ENCODE data around the gene ACSF3.
"Not testable (repeated sequence)": the region's sequence is repeated elsewhere in the genome, so short reads cannot be mapped to it uniquely, and the experiment has no call there.

ACSF3 gene

DNA sequence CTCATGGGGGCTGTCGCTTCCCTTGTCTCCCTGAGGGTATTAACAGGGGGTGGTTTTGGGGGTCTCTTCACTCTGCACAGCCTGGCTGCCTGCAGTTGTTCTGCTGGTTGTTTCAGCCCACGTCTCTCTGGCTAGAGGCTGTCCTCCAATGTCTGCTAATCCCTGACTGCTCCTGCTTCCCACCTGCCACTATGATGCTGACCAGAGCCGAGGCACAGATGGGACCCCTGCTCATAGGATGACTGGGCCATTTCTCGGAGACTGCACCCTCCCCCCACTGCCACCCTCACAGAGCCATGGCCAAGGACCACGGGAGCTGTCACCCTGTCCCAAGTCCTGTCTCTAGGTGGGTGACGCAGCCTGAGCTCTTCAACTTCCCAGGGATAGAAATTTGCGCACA, 1.6 kb upstream of the ACSF3 start:
- H3K27me3 ChIP-seq (ENCODE audit: insufficient read depth, low read length): peaks cover 56% of the 10 kb centered on the region

DNA sequence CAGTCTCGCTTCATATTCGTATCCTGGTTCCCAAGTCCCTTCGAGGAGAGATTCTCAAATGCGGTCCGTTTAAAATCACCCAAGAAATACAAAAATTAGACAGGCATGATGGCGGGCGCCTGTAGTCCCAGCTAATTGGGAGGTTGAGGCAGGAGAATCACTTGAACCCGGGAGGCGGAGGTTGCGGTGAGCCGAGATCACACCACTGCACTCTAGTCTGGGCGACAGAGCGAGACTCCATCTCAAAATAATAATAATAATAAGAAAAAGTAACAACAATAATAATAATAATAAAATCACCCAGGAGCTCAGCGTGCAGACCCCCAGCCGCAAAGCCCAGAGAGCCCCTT, 425 bp upstream of the ACSF3 start:
- H3K27ac ChIP-seq (ENCODE audit: low read length); H3K9me3 ChIP-seq (ENCODE audit: insufficient read depth, low read depth, low read length); H3K9ac ChIP-seq (ENCODE audit: low read depth, low read length); H3K36me3 ChIP-seq (ENCODE audit: insufficient read depth, low read depth, low read length): not testable (repeated sequence)
- H3K27me3 ChIP-seq (ENCODE audit: insufficient read depth, low read length): peaks cover 56% of the 10 kb centered on the region
- peak overlapping the region; percentile 72; the same call in 1 of the 2 replicates for H3K4me3 ChIP-seq (ENCODE audit: low read length)
- peaks cover 11% of the 10 kb centered on the region for H3K4me1 ChIP-seq (ENCODE audit: insufficient read depth, low read length)

More for the DNA sequence above, 1.6 kb upstream of the ACSF3 start:
- no peak overlapping the region for H3K9ac ChIP-seq (ENCODE audit: low read depth, low read length)
- H3K4me1 ChIP-seq (ENCODE audit: insufficient read depth, low read length): peaks cover 11% of the 10 kb centered on the region
- no peak overlapping the region for H3K27ac ChIP-seq (ENCODE audit: low read length)
- H3K9me3 ChIP-seq (ENCODE audit: insufficient read depth, low read depth, low read length): no peaks in the 10 kb centered on the region
- H3K4me3 ChIP-seq (ENCODE audit: low read length): no peak overlapping the region
- no peaks in the 10 kb centered on the region for H3K36me3 ChIP-seq (ENCODE audit: insufficient read depth, low read depth, low read length)

DNA sequence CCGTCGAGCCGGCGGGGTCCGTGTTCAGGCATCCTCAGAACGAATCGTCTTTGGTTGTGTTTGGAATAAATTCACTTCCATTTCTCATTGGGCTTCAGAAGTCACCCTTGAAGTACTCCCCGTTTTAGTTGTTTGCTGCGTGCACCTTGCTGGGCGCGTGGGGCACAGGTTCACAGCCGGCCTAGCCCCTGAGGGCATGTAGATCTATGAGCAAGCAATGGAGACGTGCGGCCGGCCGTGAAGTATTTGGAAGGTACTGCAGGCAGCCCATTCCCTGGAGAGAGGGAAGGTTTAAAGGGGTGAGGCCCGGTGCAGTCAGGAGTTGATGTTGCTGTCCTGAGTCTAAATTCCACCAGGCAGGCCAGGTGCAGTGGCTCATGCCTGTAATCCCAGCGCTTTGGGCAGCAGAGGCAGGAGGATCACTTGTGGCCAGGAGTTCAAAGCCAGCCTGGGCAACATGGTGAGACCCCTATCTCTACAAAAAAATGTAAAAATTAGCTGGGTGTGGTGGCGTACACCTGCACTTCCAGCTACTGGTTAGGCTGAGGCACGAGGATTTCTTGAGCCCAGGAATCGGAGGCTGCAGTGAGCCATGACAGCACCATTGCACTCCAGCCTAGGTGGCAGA, 714 bp downstream of the ACSF3 start:
- Histone ChIP-seq H3K9ac (ENCODE audit: low read depth, low read length) (peak overlapping the region; percentile 70; the same call in 1 of the 2 replicates), H3K27me3 (ENCODE audit: insufficient read depth, low read length) (peaks cover 50% of the 10 kb centered on the region), H3K27ac (ENCODE audit: low read length) (no peak overlapping the region), H3K4me1 (ENCODE audit: insufficient read depth, low read length) (peaks cover 11% of the 10 kb centered on the region), H3K9me3 (ENCODE audit: insufficient read depth, low read depth, low read length) (no peaks in the 10 kb centered on the region), H3K4me3 (ENCODE audit: low read length) (peak overlapping the region; percentile 72), H3K36me3 (ENCODE audit: insufficient read depth, low read depth, low read length) (no peaks in the 10 kb centered on the region)

DNA sequence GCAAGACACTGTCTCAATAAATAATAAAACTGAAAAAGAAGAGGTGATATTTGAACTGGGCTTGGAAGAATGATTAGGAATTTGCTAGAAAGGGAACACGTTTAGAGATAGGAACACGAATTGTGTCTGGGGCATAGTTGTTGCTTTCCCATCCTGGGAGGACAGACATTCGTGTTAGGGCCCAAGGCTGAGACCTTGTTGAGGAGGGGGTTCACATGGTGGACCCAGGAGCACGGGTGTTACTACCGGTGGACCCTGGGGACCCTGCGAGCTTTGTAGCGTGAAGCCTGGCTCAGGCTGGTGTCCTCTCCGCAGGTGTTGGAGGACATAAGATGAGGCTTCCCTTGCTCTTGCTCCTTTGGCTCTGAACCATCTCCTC, 1.2 kb downstream of the ACSF3 start:
- Histone ChIP-seq H3K4me1 (ENCODE audit: insufficient read depth, low read length) (peaks cover 11% of the 10 kb centered on the region), H3K9me3 (ENCODE audit: insufficient read depth, low read depth, low read length) (no peaks in the 10 kb centered on the region), H3K27ac (ENCODE audit: low read length) (no peak overlapping the region), H3K27me3 (ENCODE audit: insufficient read depth, low read length) (peaks cover 45% of the 10 kb centered on the region), H3K9ac (ENCODE audit: low read depth, low read length) (peak overlapping the region; percentile 70; the same call in 1 of the 2 replicates), H3K36me3 (ENCODE audit: insufficient read depth, low read depth, low read length) (no peaks in the 10 kb centered on the region), H3K4me3 (ENCODE audit: low read length) (peak overlapping the region; percentile 72)

GRCh38 chr16:89095491-89095951, 1.9 kb downstream of the ACSF3 start:
- no peak overlapping the region for H3K27ac ChIP-seq (ENCODE audit: low read length)
- no peaks in the 10 kb centered on the region for H3K36me3 ChIP-seq (ENCODE audit: insufficient read depth, low read depth, low read length)
- peaks cover 39% of the 10 kb centered on the region for H3K27me3 ChIP-seq (ENCODE audit: insufficient read depth, low read length)
- peaks cover 11% of the 10 kb centered on the region for H3K4me1 ChIP-seq (ENCODE audit: insufficient read depth, low read length)
- H3K9me3 ChIP-seq (ENCODE audit: insufficient read depth, low read depth, low read length): no peaks in the 10 kb centered on the region
- H3K9ac ChIP-seq (ENCODE audit: low read depth, low read length): peak overlapping the region; percentile 13; the same call in 1 of the 2 replicates
- peak overlapping the region; percentile 72; the same call in 1 of the 2 replicates for H3K4me3 ChIP-seq (ENCODE audit: low read length)

- Histone ChIP-seq H3K9me3 (ENCODE audit: insufficient read depth, low read depth, low read length) (no peaks in the 10 kb centered on the region), H3K27ac (ENCODE audit: low read length) (no peak overlapping the region), H3K4me1 (ENCODE audit: insufficient read depth, low read length) (peaks cover 11% of the 10 kb centered on the region), H3K9ac (ENCODE audit: low read depth, low read length) (peak overlapping the region; percentile 13; the same call in 1 of the 2 replicates), H3K36me3 (ENCODE audit: insufficient read depth, low read depth, low read length) (no peaks in the 10 kb centered on the region), H3K27me3 (ENCODE audit: insufficient read depth, low read length) (peaks cover 34% of the 10 kb centered on the region), H3K4me3 (ENCODE audit: low read length) (0 out of 2 replicates have a peak overlapping the region, but pooled peaks have one; percentile 29)
Observed at GRCh38 chr16:89096042-89096717, 2.5 kb downstream of the ACSF3 start.

DNA sequence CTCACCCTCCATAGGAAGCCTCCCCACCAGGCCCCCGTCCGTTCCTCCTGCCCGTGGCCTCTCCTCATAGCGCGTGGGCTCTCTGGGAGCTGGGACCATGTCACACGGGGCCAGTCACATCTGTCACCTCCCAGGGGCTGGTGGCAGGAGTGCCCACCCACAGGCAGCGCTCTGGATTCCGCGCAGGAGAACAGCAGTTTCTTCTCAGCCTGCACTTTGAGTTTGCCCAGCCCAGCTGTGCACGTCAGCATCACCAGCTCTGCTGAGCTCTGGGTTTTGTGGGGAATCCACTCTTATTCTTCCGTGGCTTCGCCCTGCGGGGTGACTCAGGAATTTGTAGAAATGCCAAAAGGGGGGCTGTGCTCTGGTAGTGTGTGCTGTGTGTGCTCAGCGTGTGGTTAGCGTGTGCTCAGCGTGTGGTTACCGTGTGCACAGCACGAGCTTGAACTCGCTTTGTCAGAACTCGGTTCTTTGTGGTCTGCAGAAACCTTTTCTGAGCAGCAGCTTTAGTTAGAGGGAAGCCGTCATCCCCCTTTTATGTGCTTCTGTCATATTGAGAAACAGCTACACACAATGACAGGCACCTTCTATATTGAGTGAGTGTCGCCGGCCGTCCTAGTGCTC, 3.2 kb downstream of the ACSF3 start:
- H3K4me1 ChIP-seq (ENCODE audit: insufficient read depth, low read length): peaks cover 11% of the 10 kb centered on the region
- H3K9ac ChIP-seq (ENCODE audit: low read depth, low read length): no peak overlapping the region
- H3K4me3 ChIP-seq (ENCODE audit: low read length): no peak overlapping the region
- H3K36me3 ChIP-seq (ENCODE audit: insufficient read depth, low read depth, low read length): 0 out of 2 replicates have a peak, but pooled peaks cover 4% of the 10 kb centered on the region
- H3K27ac ChIP-seq (ENCODE audit: low read length): no peak overlapping the region
- H3K9me3 ChIP-seq (ENCODE audit: insufficient read depth, low read depth, low read length): no peaks in the 10 kb centered on the region
- H3K27me3 ChIP-seq (ENCODE audit: insufficient read depth, low read length): peaks cover 27% of the 10 kb centered on the region

- Histone ChIP-seq H3K4me3 (ENCODE audit: low read length) (no peak overlapping the region), H3K9ac (ENCODE audit: low read depth, low read length) (no peak overlapping the region), H3K27ac (ENCODE audit: low read length) (no peak overlapping the region), H3K4me1 (ENCODE audit: insufficient read depth, low read length) (peaks cover 11% of the 10 kb centered on the region), H3K27me3 (ENCODE audit: insufficient read depth, low read length) (peaks cover 22% of the 10 kb centered on the region), H3K36me3 (ENCODE audit: insufficient read depth, low read depth, low read length) (peaks cover 9% of the 10 kb centered on the region; the same call in 1 of the 2 replicates), H3K9me3 (ENCODE audit: insufficient read depth, low read depth, low read length) (no peaks in the 10 kb centered on the region)
Observed at GRCh38 chr16:89097392-89097772, 3.7 kb downstream of the ACSF3 start.

GRCh38 chr16:89098767-89099430, 5.2 kb downstream of the ACSF3 start:
- no peak overlapping the region for H3K9ac ChIP-seq (ENCODE audit: low read depth, low read length)
- H3K9me3 ChIP-seq (ENCODE audit: insufficient read depth, low read depth, low read length): no peaks in the 10 kb centered on the region
- H3K27me3 ChIP-seq (ENCODE audit: insufficient read depth, low read length): peaks cover 12% of the 10 kb centered on the region; the same call in 1 of the 2 replicates
- no peak overlapping the region for H3K27ac ChIP-seq (ENCODE audit: low read length)
- peaks cover 23% of the 10 kb centered on the region for H3K36me3 ChIP-seq (ENCODE audit: insufficient read depth, low read depth, low read length)
- no peak overlapping the region for H3K4me3 ChIP-seq (ENCODE audit: low read length)
- H3K4me1 ChIP-seq (ENCODE audit: insufficient read depth, low read length): peaks cover 11% of the 10 kb centered on the region

DNA sequence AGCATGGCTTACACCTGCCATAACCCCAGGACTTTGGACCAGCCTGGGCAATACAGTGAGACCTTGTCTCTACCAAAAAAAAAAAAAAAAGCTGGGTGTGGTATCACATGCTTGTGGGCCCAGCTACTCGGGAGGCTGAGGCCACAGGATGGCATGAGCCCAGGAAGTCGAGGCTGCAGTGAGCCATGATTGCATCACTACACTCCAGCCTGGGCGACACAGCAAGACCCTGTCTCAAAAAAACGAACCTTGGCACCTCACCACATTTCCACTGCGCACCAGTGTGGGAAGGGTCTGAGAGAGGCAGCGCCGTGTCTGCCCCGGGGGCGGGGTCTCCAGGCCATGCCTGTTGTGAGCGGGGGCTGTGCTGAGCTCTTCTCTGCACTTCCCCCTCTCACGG, 6.3 kb downstream of the ACSF3 start:
- H3K9me3 ChIP-seq (ENCODE audit: insufficient read depth, low read depth, low read length): no peaks in the 10 kb centered on the region
- no peak overlapping the region for H3K9ac ChIP-seq (ENCODE audit: low read depth, low read length)
- H3K27me3 ChIP-seq (ENCODE audit: insufficient read depth, low read length): peaks cover 3% of the 10 kb centered on the region; the same call in 1 of the 2 replicates
- no peak overlapping the region for H3K4me3 ChIP-seq (ENCODE audit: low read length)
- H3K36me3 ChIP-seq (ENCODE audit: insufficient read depth, low read depth, low read length): peaks cover 32% of the 10 kb centered on the region
- H3K27ac ChIP-seq (ENCODE audit: low read length): no peak overlapping the region
- H3K4me1 ChIP-seq (ENCODE audit: insufficient read depth, low read length): peaks cover 7% of the 10 kb centered on the region

DNA sequence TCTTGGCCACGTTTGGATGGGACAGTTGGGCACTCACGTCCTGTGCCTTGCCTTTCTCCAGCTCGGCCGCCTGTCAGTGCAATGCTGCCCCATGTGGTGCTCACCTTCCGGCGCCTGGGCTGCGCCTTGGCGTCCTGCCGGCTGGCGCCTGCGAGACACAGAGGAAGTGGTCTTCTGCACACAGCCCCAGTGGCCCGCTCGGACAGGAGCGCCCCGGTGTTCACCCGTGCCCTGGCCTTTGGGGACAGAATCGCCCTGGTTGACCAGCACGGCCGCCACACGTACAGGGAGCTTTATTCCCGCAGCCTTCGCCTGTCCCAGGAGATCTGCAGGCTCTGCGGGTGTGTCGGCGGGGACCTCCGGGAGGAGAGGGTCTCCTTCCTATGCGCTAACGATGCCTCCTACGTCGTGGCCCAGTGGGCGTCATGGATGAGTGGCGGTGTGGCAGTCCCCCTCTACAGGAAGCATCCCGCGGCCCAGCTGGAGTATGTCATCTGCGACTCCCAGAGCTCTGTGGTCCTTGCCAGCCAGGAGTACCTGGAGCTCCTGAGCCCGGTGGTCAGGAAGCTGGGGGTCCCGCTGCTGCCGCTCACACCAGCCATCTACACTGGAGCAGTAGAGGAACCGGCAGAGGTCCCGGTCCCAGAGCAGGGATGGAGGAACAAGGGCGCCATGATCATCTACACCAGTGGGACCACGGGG, 7.1 kb downstream of the ACSF3 start:
- peaks cover 40% of the 10 kb centered on the region for H3K36me3 ChIP-seq (ENCODE audit: insufficient read depth, low read depth, low read length)
- H3K27me3 ChIP-seq (ENCODE audit: insufficient read depth, low read length): no peaks in the 10 kb centered on the region
- no peak overlapping the region for H3K9ac ChIP-seq (ENCODE audit: low read depth, low read length)
- no peaks in the 10 kb centered on the region for H3K9me3 ChIP-seq (ENCODE audit: insufficient read depth, low read depth, low read length)
- no peak overlapping the region for H3K4me3 ChIP-seq (ENCODE audit: low read length)
- peaks cover 3% of the 10 kb centered on the region; the same call in 1 of the 2 replicates for H3K4me1 ChIP-seq (ENCODE audit: insufficient read depth, low read length)
- no peak overlapping the region for H3K27ac ChIP-seq (ENCODE audit: low read length)

Data from iPS-20b (cell line).